CD4-positive, alpha-beta T cell treated with Interleukin-4 for 4 hours (primary cell): ENCODE data around the gene TEX101.

ENCODE experiments used
- DNase-seq: peaks from one replicate; pipeline ENCODE4 v3.0.0-alpha.2; 2020

Gene TEX101

DNA sequence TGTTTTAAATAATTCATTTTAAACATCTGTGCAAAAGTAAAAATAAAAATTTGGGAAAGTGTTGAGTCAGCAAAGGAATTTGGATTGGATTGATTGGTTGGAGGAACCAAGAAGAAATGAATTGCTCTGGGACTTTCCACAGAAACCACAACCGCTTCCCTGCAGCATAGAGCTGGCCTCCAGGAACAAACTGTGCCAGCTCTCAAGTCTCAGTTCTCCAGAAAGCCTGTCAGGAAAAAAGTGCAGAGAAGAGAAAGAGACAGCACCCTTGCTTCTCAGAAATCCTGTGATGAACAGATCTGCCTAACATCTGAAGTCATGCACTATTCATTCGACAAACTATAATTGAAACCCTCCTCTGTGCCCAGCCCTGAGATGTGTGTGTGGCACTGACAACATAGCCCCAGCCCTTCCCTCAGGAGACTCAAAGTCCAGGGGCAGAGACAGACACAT, 35.9 kb downstream of the TEX101 start:
- no peak for DNase-seq

DNA sequence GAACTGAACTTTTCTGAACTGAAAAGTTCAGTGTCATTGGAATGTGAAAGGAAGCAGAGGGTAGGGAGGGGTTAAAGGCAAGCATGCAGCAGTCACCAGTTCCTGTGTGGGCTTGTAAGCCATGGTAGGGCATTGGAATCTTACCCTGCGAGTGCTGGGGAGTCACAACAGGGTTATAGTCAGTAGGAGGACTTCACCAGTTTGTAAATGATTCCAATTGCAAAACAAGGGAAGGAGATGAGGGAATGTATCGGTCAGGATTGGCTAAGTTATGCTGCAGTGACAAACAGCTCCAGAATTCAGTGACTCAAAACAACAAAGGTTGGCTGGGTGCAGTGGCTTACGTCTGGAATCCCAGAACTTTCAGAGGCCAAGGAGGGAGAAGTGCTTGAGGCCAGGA, 37.9 kb downstream of the TEX101 start:
- DNase-seq: no peak

DNA sequence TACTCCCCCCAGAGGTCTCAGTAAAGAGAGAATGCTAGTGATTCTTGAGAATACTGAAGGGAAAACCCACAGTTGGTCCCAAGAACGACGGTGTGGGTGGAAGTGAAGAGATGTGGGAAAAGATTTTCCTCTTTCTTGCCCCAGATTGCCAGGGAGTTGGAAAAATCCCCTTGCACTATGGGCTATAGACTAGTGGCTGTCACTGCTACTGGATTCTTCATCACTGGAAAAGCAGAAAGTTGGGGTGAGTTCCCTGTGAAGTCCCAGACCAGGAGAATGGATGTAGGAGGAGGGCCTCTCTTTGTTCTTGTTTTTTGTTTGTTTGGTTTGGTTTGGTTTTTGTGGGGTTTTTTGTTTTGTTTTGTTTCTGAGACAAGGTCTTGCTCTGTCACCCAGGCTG, 39.3 kb downstream of the TEX101 start:
- DNase-seq: no peak

DNA sequence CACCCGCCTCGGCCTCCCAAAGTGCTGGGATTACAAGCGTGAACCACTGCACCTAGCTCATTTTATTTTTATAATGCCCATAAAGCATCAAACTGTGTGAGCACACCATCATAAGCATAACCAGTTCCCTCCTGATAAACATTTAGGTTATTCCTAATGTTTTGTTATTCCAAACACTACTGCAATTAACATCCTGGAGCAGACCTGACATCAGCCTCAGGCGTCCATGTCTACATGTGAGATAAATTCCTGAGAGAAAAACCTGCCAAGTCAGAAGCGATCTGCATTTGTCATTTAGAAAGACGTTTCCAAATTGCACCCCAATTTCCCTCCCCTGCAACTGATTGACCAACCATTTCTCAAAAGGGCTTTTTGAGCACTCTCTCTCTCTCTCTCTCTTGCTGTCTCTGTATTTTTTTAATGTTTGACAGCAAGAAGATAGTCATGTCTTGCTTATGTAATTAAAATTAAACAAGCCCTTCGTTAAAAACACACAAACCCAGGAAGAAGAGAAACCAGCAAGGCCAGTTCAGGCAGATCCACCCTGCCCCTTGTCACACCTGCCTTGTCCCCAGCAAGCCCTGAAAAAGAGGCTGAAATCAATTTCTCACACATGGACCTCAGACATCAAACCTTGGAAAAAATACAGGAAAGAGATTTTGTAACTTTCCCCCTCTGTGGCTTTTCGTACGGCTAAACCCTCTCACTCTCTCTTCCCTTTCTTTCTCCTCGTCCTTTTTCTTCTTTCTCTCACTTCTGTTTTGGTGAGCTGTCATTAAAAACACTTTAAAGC, 40.8 kb downstream of the TEX101 start:
- DNase-seq: no peak

DNA sequence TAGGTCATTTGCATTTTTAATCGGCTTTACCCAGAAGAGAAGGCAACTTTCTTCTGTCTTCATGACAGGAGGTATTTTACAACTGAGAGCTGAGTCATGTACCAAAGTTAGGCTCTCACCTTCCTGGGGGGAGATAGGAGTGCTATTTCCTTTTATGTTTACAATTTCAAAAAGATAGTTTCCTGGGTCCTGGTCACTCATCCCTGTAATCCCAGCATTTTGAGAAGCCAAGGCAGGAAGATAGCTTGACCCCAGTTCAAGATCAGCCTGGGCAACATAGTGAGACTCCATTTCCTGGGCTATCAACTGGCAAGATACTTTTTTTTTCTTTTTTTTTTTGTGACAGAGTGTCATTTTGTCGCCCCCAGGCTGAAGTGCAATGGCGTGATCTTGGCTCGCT, 43.1 kb downstream of the TEX101 start:
- no peak for DNase-seq

DNA sequence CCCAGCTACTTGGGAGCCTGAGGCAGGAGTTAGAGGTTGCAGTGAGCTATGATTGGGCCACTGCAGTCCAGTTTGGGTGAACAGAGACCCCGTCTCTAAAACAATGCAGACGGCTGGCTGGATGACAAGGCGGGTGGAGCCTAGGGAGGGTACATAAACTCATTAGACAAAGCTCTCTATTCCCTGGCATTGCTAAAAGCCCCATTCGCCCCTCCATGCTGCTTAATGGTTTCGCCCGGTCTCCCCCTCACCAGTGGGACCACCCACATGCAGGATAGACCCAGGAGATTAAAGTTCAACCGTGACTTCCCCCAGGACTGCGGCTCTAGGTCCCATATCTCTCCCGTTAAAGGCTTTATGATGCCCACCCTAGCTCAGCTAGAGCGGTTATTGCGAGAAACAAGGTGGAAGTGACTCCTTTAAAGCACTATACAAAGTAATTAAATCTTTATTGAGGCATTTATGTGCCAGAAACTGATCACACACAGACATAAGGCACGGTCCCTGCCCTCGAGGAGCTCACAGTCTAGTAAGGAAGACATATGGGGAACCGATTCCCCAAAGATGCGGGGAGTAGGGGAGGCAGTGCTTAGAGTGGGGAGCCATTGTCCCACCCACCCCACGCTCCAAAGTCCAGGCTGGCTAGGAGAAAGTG, 45.8 kb downstream of the TEX101 start:
- DNase-seq: no peak

DNA sequence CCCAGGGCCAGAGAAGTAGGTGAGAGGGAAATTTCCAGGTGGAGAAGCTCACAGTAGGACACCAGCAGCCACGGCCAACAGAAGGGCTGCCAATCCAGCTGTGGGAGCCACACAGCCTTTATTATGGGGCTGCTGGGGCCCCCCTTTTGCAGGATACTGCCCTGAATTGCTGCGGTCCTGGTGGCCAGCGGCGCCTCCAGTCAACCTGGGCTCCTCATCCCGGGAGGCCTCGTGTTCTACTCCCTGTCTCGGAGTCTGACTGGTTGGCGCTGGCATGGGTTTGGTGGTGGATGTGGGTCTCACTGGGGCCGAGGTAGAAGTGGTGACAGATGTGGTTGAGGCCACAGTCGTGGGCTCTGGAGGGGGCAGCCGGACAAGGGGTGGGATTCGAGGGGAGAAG, 46.6 kb downstream of the TEX101 start:
- DNase-seq: no peak

DNA sequence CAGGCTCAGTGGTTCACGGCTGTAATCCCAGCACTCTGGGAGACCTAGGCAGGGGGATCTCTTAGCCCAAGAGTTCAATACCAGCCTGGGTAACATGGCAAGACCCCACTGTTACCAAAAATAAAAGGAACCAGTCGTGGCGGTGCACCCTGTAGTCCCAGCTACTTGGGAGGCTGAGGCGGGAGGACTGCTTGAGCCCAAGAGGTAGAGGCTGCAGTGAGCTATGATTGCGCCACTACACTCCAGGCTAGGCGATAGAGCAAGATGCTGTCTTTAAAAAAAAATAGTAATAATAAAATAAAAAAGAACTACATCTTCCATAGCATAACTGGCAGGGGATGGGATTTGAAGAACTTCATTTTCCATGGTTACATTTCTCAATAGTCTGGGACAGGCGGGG, 47.7 kb downstream of the TEX101 start:
- no peak for DNase-seq

DNA sequence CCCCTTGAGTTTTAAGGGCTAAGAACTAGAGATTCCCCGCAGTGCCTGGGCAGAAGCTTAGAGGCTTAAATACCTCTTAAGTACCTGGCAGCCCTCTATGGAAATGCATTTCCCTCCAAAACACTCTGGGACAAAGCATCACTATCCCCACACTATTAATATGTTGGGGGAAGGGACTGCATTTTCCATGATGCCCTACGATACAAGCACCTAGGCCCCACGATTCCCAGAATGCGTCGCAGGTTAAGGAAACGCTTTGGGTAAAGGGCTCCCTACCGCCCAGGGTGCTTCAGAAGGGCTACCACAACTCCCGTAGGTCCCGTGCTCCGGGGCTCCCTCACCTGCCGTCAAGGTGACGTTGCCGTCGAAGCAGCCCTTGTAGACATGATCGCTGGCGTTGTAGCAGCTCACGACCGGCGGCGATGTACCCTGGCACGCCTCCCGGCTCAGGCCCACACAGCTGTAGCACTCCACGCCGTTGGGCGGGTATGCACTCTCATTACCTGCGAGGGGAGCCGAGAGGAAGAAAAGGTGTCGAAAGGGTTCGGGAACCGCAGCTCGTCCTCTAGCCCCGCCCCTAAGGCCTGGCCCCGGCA, 48.2 kb downstream of the TEX101 start:
- no peak for DNase-seq

DNA sequence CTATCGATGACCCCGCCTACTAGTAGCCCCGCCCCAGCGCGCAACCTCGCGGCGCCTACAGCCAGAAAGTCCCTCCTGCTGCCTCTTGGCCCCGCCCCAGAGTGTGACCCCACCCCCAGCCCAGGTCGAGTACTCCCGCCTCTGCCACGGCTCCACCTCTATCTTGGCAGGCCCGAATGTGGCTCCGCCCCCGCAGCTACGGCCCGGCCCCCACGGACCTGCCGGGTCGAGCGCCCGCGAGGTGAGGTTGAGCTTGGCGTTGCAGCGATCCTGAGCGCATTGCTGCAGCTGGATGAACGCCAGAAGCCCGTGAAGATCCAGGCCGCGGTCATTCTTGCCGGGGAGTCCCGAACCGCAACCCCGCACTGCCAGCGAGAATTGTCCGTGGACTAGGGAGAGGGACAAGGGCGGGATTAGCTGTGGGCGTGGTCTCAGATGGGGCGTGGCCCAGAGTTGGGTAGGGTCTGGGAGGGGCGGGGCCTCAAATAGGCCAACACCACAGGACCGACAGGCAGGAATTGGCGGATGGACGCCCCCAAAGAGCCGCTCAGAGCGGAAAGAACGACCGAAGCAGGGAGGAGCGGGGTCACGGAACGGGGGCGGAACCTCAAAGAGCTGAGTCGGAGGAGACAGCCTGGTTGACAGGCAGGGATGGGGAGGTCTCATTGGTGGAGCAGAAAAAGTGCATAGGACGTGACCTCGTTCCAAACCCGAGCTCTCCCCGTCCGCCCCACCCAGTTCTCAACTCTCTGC, 48.9 kb downstream of the TEX101 start:
- DNase-seq: peak; percentile 98

DNA sequence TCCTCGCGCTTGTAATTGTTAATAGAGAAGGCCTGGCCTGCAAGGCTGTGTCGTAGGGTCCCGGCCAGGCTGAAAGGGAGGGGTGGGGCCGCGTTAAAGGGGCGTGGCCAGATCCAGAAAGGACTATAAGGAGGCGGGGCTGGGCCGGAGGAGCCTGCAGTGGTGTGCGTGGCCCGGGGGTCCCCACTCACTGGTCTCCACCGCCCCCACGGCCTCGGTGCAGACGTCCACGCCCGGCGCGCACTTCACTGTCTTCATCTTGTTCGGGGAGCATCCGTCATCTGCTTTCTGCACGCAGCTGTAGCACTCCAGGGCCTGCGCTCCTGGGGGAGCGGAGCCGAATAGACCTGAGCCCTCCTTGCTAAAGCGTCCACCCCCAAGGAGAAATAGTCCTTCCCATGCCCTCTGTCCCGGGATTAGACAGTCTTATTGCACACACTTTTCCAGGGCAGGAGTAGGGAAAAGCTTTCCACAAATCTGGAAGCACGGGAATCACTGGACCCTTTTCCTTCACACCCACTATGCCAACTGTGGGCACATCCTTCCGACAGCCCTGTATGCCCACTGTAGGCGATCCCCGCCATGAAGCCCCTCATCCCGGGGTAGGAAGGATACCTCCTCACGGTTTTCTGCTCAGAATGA, 49.6 kb downstream of the TEX101 start:
- DNase-seq: no peak

DNA sequence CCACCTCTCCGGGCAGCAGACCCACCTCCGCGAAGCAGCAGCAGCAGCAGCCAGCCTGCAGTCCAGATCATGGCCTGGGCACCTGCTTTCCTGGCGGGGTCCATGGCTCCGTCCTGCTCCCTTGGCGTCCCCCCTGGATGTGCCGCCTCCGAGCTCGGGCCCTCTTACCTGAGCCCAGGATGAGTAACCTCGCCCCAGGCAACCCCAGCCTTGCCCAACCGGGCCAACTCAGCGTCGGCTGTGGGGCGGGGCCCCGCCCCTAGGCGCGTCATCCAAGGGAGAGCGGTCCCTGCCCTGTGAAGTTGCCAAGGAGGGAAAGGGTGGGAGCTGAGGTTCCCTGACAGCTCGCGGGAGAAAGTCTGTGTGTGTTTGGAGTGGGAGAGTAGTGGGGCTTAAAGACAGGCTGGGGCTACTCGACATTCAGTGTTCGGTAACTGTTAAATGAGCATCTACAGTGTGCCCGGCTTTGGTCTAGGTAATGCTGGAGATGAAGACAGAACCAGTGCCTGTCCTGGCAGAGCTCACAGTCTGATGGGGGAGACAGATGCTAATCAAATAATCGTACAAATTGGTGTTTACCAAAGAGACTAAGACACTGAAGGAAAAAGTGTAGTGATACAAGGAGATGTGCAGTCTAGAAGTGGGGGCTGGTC, 50.9 kb downstream of the TEX101 start, which contains the start of gene LYPD3:
Gene LYPD3 (minus strand): TSS at position 141 of the 653 bp plus-strand sequence. CDS start 37 bp downstream, at position 104.
- no peak for DNase-seq

DNA sequence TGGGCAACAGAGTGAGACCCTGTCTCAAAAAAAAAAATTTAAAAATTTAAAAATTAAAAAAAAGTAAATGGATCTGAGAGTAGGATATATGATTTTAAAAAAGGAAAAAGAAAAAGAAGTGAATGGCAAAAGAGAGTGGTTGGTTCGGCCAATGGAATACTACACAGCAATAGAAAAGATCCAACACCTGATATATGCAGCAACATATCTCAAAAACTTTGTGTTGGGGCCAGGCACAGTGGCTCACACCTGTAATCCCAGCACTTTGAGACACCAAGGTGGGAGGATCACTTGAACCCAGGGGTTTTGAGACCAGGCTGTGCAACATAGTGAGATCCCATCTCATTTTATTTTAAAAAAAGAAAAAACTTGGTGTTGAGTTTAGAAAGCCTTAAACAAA, 52.1 kb downstream of the TEX101 start:
- DNase-seq: no peak

DNA sequence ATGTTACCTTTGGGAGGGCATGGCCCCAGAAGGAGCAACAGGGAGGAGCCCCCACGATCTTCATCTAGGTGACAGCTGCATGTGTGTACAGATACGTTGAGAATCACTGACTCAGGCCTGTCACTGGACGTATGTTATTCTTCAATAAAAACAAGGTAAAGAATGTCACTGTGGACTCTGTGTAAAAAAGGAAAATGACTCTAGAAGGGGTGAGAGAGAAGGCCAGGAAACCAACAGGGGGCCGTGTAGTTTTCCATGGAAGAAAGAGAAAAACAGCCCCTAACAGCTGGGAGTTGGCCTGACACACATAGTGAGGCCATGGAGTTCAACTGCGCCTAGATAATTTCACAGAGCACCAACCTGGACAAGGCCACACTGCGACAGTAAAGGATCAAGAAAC, 52.6 kb downstream of the TEX101 start:
- no peak for DNase-seq

DNA sequence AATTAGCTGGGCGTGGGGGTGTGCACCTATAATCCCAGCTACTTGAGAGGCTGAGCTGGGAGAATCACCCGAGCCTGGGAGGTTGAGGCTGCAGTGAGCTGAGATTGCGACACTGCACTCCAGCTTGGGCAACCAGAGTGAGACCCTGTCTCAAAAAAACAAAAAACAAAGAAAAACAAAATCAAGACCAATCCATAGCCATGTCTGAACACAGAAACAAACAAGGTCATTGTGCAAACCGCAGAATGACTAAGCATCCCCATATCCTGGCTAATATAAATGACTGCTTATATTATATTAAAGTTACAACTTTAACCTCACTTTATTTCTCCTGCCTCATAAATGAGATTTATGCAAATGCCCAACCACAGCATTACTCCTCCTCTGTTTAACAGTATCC, 53.0 kb downstream of the TEX101 start:
- DNase-seq: no peak
